M059J (cell line): Measurements from ENCODE around the gene SLC9A5. TPM values are rescaled to one million over a fixed set of nuclear protein-coding genes. Genes with fewer than 3 reads are reported as not detected.
A peak's percentile ranks its signal among the peaks of the same experiment; 100 is the strongest.

ENCODE experiments used
- DNase-seq: peaks from one replicate; pipeline ENCODE4 v3.0.0-alpha.2; 2012; ENCODE audit warnings: low read depth
- total RNA-seq: library from RNA; depleted of rRNA; stranded (reverse); fragments of >200 nt; shearing (Covaris generic); gene quantifications from 2 replicates; pipeline ENCODE4 v1.2.3, GENCODE V29; 2014

Gene SLC9A5
- total RNA-seq, 1 experiment from 2014 or later, result 0.62 TPM

GRCh38 chr16:67215706-67216105 is 33.1 kb upstream of the SLC9A5 start:
- no peak for DNase-seq

DNA sequence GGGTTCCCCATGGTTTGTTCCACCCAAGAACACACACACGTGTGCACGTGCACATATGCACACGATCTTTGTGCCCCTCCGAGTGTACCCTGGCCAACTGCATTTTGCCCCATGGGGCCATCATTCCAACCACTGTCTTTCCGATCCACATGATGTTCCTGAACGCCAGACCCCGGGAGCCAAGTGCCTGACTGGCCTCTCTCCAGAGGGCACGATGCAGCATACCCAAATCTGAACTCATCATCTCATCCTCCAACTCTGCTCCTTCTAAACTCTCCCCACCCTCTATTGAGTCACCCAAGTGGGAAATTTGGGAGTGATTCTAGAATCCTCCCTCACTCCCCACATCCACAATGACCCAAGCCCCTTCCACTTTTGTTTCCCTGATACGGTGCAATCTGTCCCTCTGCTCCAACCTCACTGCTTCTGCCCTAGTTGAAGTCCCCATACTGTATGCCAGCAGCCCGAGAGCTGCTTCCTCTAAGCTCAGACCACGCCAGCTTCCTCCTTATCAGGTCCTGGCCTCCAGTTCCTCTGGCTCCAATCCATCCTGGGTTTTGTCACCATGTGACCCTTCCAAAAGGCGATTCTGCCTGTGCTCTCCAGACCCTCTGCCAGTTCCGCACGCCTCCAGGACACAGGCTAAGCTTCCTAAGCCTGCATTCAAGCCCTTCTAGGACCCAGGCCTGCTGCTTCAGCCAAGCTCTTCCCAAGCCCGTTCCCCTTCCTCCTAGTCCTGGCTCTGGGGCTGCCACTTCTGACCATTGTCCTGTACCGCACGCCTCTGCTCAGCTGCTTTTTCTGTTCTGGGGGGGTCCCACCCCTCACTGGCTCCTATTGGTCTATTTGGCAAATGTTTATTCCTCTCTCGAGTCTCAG is 31.9 kb upstream of the SLC9A5 start:
- no peak for DNase-seq

GRCh38 chr16:67223992-67224391 is 24.8 kb upstream of the SLC9A5 start:
- no peak for DNase-seq

DNA sequence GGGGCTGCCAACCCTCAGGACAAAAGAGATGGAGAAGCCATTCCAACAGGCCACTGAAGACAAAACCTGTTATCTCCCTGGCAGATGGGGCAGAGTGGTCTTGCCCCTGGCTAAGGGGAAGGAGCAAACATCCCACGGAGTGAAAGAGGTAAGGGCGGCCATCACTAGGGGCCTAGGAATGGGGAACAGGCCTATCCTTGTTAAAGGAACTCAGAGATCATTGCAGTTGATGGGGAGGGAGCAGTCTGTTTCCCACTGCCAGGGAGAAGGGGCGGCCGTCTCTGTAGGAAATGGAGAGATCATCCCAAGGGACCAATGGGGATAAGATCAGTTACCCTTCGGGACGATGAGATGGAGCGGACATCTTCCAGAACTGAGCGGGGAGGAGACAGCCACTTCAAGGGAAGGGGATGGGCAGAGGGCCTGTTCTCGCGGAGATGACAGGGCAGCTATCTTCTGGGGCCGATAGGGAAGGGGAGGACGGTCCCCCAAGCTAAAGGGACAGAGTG is 22.4 kb upstream of the SLC9A5 start:
- no peak for DNase-seq

GRCh38 chr16:67226804-67227566 is 21.8 kb upstream of the SLC9A5 start, which contains the start of gene TMEM208:
TMEM208 (plus strand) TSS chr16:67227130; CDS start chr16:67227219, 89 bp downstream.
- DNase-seq, result peak; percentile 99

GRCh38 chr16:67227567-67227921 is 21.2 kb upstream of the SLC9A5 start:
- no peak for DNase-seq

DNA sequence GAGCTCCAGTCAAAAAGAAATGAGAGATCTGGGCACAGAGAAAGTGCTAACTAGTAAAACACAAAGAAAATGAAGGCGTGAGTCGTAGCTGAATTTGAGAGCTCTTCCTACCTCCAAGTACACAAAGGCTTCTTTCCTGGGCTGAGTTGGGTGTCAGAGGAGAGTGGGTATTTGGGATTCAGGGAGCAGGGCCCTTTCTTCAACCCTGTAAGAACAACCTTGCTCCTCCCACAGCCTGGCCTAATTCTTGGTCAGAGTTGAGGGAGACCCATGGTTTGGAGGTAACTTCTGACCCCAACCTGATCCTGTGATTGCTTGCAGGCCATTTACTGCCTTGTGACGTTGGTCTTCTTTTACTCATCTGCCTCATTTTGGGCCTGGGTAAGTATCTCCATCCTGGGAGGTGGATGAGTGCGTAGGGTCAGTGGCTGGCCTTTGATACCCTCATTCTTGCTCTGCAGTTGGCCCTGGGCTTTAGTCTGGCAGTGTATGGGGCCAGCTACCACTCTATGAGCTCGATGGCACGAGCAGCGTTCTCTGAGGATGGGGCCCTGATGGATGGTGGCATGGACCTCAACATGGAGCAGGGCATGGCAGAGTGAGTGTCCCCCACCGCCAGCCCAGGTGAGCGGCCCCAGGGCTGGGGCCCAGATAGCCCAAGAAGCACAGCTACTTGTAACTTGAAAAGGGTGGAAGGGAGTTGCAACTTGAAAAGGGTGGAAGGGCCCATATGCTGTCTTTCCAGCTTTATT is 20.6 kb upstream of the SLC9A5 start:
- no peak for DNase-seq

- DNase-seq, result no peak
Observed at GRCh38 chr16:67228905-67229304, 19.9 kb upstream of the SLC9A5 start.

GRCh38 chr16:67229906-67230808 is 18.6 kb upstream of the SLC9A5 start:
- DNase-seq, result no peak

GRCh38 chr16:67230809-67231660 is 17.7 kb upstream of the SLC9A5 start:
- DNase-seq, result no peak

DNA sequence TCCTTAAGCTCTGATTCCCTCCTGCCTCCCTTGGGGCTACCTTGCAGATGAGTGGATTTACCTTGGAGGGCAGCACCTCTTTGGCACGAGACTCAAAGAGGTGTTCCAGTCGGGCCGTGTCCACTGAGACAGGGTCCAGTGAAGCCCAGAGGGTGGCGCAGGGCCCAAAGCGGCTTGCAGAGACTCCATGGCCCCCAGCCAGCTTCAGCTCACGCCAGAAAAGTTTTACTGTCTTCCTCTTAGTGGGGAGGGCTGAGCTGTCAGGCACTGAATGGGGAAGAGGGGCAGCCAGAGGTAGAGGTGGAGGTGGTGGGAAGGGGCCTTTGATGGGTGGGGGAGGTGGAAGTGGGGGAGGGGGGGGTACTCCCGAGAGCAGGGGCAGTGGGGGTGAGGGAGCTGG is 15.2 kb upstream of the SLC9A5 start:
- DNase-seq, result no peak

- DNase-seq, result no peak
Observed at GRCh38 chr16:67234180-67234597, 14.6 kb upstream of the SLC9A5 start.

DNA sequence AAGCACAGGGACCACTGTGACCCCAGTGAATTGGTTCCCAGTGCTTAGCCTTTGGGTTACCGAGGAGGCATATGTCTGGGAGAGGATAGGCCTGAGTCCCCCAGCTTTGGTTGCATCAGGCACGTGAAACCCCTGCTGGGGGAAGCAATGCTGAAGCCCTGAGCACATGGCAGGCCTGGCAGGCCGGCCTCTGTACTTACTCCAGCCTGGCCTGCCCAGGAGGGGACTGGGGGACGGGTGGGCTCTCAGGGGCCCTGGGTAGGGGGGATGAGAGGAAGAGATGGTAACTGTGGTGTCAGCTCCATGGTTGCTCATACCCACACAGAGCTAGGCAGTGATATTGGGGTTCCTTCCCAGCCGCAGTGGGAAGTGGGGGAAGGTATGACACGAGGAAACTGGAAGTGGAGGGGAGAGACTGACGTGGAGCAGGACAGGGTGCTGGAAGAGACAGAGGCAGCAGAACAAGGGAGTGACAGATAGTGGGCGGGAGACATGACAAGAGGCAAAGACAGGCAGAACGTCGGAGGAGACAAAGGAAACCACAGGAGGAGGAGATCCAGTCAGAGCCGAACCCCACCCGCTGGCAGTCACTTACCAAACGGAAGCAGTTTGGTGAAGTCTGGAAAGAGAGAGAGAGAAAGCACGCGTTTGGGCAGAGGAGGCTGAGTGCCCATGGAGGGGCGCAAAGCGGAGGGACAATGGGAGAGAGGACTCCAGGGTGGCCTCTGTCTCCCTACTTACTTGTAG is 12.8 kb upstream of the SLC9A5 start:
- DNase-seq, result no peak

GRCh38 chr16:67236563-67237395 is 12.0 kb upstream of the SLC9A5 start:
- DNase-seq, result no peak

DNA sequence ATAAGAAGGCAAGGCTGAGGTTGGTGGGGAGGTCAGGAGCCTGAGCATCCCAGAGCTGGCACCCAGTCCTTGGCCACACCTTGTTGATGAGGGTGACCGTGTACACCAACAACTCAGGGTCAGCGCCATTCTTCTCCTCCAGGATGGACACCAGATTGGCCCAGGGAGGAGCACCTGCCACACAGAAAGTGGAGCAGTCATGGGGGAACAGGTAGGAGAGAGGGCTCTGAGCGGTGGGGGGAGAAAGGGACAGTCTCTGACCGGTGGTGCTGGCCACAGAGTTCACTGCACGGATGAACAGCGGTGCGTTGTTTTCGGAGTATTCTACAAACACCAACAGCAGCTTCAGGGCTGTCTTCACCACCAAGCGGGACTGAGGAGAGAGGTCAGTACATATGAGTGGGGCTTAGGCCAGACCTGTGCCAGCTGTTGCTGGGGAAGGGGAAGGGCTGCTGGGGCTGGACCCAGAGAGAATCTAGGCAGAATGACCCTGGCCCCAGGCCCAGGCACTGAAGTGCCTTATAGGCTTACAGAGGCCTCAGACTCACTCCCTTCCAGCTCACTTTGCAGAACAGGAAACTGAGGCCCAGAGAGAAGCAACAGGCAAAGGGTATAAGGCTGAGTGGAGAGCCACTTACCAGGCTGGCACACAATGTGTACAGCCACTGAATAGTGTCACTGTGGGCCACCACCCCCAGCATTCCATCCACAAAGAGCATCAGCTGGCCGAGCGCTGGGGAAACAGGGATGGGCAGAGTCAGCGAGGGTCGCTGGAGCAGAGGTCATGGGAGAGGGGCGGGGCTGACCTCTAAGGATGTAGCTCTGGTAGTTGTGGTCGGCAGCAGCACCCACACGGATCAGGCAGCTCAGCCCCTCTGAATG is 11.1 kb upstream of the SLC9A5 start:
- DNase-seq, result no peak

DNA sequence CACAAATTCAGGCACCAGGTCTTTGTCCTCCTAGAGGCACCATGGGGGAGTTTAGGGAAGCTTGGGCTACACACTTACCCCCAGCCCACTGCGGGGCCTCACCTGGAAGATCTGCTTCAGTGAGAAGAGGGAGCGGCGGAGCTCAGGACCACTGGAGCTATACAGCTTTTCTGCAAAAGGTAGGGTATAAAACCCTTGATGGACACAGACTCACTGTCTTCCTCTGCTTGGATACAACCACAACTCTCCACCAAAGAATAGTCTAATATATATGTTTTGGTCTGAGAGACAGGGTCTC is 10.6 kb upstream of the SLC9A5 start:
- DNase-seq, result no peak

GRCh38 chr16:67238806-67239470 is 9.8 kb upstream of the SLC9A5 start:
- no peak for DNase-seq
